GM23338 (cell line): Measurements from ENCODE around the gene CTNNA3.

Source experiments
- CTCF ChIP-seq, 2 experiments: fragments of 200-600 bp in 1 of 2; sonication (generic) in 1 of 2; conservative IDR thresholded peaks; 2 replicates each; pipeline versions ENCODE4 v1.5.1 to v1.6.1; 2016 to 2017; ENCODE audit warnings: antibody characterized with exemption in 2 of 2, low read depth in 2 of 2, mild to moderate bottlenecking in 2 of 2, moderate library complexity in 1 of 2
- EZH2 ChIP-seq: fragments of 200-600 bp; sonication (generic); IDR thresholded peaks from one replicate; pipeline ENCODE4 v1.8.0; 2017; ENCODE audit warnings: antibody characterized with exemption, mild to moderate bottlenecking, low read depth; ENCODE audit not compliant: unreplicated experiment
- POLR2AphosphoS5 ChIP-seq: IDR thresholded peaks from 2 replicates; pipeline ENCODE4 v1.6.1; 2016; ENCODE audit warnings: antibody characterized with exemption, low read depth
- REST ChIP-seq: IDR thresholded peaks from one replicate; pipeline ENCODE4 v1.6.1; 2018; ENCODE audit warnings: antibody characterized with exemption; ENCODE audit not compliant: unreplicated experiment

- no peak for TF ChIP-seq CTCF (conservative IDR thresholded peaks at IDR 0.05; ENCODE audit: low read depth in 2 of 2)
- no peak for TF ChIP-seq POLR2AphosphoS5
- no peak for TF ChIP-seq REST
- TF ChIP-seq EZH2 = no peak
Measured at GRCh38 chr10:66176772-66177171, 1519.2 kb downstream of the CTNNA3 start.
